Fibroblast of lung (primary cell): ENCODE data around the gene TCF4.

Source experiments
- CTCF ChIP-seq, 2 donors: IDR thresholded peaks in 1 of 2; conservative IDR thresholded peaks in 1 of 2; 1 replicate in 1 of 2; 2 replicates in 1 of 2; pipeline ENCODE4 v1.5.1; 2011 to 2012; ENCODE audit warnings: low read length in 2 of 2, control low read depth in 1 of 2, inconsistent platforms in 1 of 2, low read depth in 1 of 2, mild to moderate bottlenecking in 1 of 2
- EZH2 ChIP-seq: IDR thresholded peaks from 2 replicates; pipeline ENCODE4 v1.5.1; 2012; ENCODE audit warnings: low read length, control low read depth, mild to moderate bottlenecking; ENCODE audit errors: missing control alignments

- no peak for TF ChIP-seq CTCF (conservative IDR thresholded peaks at IDR 0.05 in 1 of 2, IDR thresholded peaks at IDR 0.05 in 1 of 2; ENCODE audit: low read depth in 1 of 2, low read length in 2 of 2)
- no peak for TF ChIP-seq EZH2
Observed at GRCh38 chr18:55244546-55244945, 343.4 kb downstream of the TCF4 start.
